Measurements from ENCODE around the gene RASD1. TPM values are rescaled to one million over a fixed set of nuclear protein-coding genes. Genes with fewer than 3 reads are reported as not detected.

Gene RASD1
- total and polyA plus RNA-seq, 2 donors (not counting 1 experiment from before 2014, with no cell fraction given): 0.34 to 2.6 TPM

DNA sequence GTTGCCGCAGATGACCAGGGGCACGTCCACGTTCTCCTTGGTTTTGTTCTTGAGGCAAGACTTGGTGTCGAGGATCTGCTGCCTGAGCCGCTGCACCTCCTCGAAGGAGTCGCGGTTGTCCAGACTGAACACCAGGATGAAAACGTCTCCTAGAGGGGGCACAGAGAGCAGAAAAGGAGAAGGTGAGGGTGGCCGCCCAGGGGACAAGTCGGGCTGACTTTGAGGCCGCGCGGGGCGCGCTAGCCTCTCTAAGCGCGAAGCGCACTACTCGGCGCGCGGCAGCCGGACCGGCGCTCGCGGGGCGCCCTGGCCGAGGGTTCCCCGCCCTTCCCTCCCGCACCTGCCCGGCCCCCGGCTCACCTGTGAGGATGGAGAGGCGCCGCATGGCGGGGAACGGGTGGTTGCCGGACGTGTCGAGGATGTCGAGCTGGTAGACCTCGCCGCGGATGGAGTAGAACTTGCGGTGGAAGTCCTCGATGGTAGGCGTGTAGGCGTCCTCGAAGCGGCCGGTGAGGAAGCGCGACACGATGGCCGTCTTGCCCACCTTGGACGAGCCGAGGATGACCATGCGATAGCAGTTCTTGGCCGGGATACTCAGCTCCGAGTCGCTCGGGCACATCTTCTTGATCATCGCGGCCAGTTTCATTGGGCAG lies 533 bp downstream of the RASD1 start:
- Histone ChIP-seq H3K9ac (ENCODE audit: insufficient read depth, low read length) (peak overlapping the region; percentile 21), H3K79me2 (ENCODE audit: control insufficient read depth, insufficient read depth, low read length) (no peaks in the 10 kb centered on the region), H3K27ac (ENCODE audit: insufficient read depth, low read length) (no peak overlapping the region), H4K20me1 (ENCODE audit: control insufficient read depth, extremely low read depth, insufficient read depth, low read length) (no peaks in the 10 kb centered on the region), H3K27me3 (ENCODE audit: control insufficient read depth, insufficient read depth, low read length) (no peaks in the 10 kb centered on the region), H3K9me3 (ENCODE audit: control insufficient read depth, insufficient read depth, low read depth, low read length) (no peaks in the 10 kb centered on the region), H3K4me1 (ENCODE audit: control insufficient read depth, extremely low read depth, insufficient read depth, low read length) (peaks cover 5% of the 10 kb centered on the region), H3K36me3 (ENCODE audit: control insufficient read depth, insufficient read depth, low read length) (peaks cover 2% of the 10 kb centered on the region), H3K4me2 (ENCODE audit: extremely low read depth, insufficient read depth, low read length) (peak overlapping the region; percentile 86), H3K4me3 (replicated peaks in 1 of 4; ENCODE audit: control extremely low read depth in 1 of 4, insufficient read depth in 1 of 4, low read depth in 3 of 4, low read length in 4 of 4) (peak overlapping the region; percentile 40 to 67 (median 42)), H2AFZ (ENCODE audit: low read length) (peak overlapping the region; percentile 60)
- TF ChIP-seq EZH2 (IDR thresholded peaks at IDR 0.05; ENCODE audit: low read length, missing control alignments): no peak
- TF ChIP-seq, protein P1, sequence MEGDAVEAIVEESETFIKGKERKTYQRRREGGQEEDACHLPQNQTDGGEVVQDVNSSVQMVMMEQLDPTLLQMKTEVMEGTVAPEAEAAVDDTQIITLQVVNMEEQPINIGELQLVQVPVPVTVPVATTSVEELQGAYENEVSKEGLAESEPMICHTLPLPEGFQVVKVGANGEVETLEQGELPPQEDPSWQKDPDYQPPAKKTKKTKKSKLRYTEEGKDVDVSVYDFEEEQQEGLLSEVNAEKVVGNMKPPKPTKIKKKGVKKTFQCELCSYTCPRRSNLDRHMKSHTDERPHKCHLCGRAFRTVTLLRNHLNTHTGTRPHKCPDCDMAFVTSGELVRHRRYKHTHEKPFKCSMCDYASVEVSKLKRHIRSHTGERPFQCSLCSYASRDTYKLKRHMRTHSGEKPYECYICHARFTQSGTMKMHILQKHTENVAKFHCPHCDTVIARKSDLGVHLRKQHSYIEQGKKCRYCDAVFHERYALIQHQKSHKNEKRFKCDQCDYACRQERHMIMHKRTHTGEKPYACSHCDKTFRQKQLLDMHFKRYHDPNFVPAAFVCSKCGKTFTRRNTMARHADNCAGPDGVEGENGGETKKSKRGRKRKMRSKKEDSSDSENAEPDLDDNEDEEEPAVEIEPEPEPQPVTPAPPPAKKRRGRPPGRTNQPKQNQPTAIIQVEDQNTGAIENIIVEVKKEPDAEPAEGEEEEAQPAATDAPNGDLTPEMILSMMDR (conservative IDR thresholded peaks at IDR 0.05 in 1 of 2, IDR thresholded peaks at IDR 0.05 in 1 of 2; ENCODE audit: low read depth in 1 of 2, low read length in 2 of 2): no peak
- peak; percentile 27 to 36 for DNase-seq (ENCODE audit: low read depth in 2 of 2)

DNA sequence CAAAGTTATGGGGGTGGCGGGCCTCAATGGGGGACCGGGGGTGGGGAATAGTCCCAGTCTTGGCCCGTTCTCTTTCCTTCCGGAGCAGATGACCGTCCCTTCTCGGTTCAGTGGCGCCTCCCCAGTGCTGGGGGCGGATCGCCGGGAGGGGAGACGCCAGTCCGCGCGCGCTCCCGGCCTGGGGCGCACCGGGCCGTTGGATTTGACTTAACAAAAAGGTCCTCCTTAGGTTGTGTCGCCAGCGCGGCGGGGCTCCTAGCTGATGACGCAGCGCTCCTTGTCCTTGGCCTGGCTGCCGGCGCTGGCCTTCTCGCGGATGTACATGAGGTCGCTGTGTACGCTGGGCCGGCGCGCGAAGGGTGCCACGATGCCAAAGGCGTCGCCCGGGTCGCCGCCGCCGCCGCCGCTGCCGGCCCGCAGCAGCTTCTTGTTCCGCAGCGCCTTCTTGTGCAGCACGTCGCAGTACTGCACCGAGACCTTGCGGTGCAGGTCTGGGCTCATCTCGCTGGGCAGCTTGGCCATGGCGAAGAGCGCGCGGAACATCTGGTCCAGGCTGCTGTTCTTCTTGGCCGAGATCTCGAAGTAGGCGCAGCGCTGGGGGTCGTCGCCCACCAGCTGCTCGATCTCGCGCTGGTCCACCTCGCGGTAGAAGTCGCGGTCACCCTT lies 1.2 kb downstream of the RASD1 start:
- peaks cover 2% of the 10 kb centered on the region for H3K36me3 ChIP-seq (ENCODE audit: control insufficient read depth, insufficient read depth, low read length)
- peak overlapping the region; percentile 42 for H3K9ac ChIP-seq (ENCODE audit: insufficient read depth, low read length)
- H3K4me3 ChIP-seq (replicated peaks in 1 of 4; ENCODE audit: control extremely low read depth in 1 of 4, insufficient read depth in 1 of 4, low read depth in 3 of 4, low read length in 4 of 4): peak overlapping the region; percentile 26 to 67 (median 36)
- H3K79me2 ChIP-seq (ENCODE audit: control insufficient read depth, insufficient read depth, low read length): no peaks in the 10 kb centered on the region
- no peak overlapping the region for H3K27ac ChIP-seq (ENCODE audit: insufficient read depth, low read length)
- H3K4me2 ChIP-seq (ENCODE audit: extremely low read depth, insufficient read depth, low read length): peak overlapping the region; percentile 72
- H2AFZ ChIP-seq (ENCODE audit: low read length): peak overlapping the region; percentile 60
- TF ChIP-seq, protein P1 (conservative IDR thresholded peaks at IDR 0.05 in 1 of 2, IDR thresholded peaks at IDR 0.05 in 1 of 2; ENCODE audit: low read depth in 1 of 2, low read length in 2 of 2): no peak
- TF ChIP-seq EZH2 (IDR thresholded peaks at IDR 0.05; ENCODE audit: low read length, missing control alignments): no peak
- peak; percentile 47 to 53 for DNase-seq (ENCODE audit: low read depth in 2 of 2)
- H3K4me1 ChIP-seq (ENCODE audit: control insufficient read depth, extremely low read depth, insufficient read depth, low read length): peaks cover 5% of the 10 kb centered on the region
- H4K20me1 ChIP-seq (ENCODE audit: control insufficient read depth, extremely low read depth, insufficient read depth, low read length): no peaks in the 10 kb centered on the region
- H3K27me3 ChIP-seq (ENCODE audit: control insufficient read depth, insufficient read depth, low read length): no peaks in the 10 kb centered on the region
- no peaks in the 10 kb centered on the region for H3K9me3 ChIP-seq (ENCODE audit: control insufficient read depth, insufficient read depth, low read depth, low read length)

DNA sequence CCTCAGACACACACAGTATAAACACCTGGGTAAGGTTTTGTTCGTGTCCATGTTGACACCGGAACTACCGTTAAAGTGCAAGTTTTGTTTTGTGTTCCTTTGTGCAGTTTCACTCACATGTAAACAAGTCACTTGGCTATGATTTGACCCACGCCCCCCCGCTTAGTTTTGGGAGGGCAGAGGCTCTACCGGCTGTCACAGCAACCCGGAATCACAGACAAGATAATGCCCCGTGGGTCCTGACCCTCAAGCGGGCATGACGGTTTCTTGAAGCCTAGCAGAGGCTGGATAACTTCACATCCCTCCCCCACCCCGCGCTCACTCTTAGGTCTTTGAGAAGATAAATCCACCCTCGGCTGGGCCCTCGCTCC lies 1.7 kb downstream of the RASD1 start:
- TF ChIP-seq EZH2 (IDR thresholded peaks at IDR 0.05; ENCODE audit: low read length, missing control alignments): no peak
- TF ChIP-seq, protein P1 (conservative IDR thresholded peaks at IDR 0.05 in 1 of 2, IDR thresholded peaks at IDR 0.05 in 1 of 2; ENCODE audit: low read depth in 1 of 2, low read length in 2 of 2): no peak
- Histone ChIP-seq H3K9me3 (ENCODE audit: control insufficient read depth, insufficient read depth, low read depth, low read length) (no peaks in the 10 kb centered on the region), H2AFZ (ENCODE audit: low read length) (no peak overlapping the region), H4K20me1 (ENCODE audit: control insufficient read depth, extremely low read depth, insufficient read depth, low read length) (no peaks in the 10 kb centered on the region), H3K27me3 (ENCODE audit: control insufficient read depth, insufficient read depth, low read length) (no peaks in the 10 kb centered on the region), H3K79me2 (ENCODE audit: control insufficient read depth, insufficient read depth, low read length) (no peaks in the 10 kb centered on the region), H3K4me1 (ENCODE audit: control insufficient read depth, extremely low read depth, insufficient read depth, low read length) (peaks cover 5% of the 10 kb centered on the region), H3K27ac (ENCODE audit: insufficient read depth, low read length) (no peak overlapping the region), H3K4me2 (ENCODE audit: extremely low read depth, insufficient read depth, low read length) (peak overlapping the region; percentile 72), H3K4me3 (replicated peaks in 1 of 4; ENCODE audit: control extremely low read depth in 1 of 4, insufficient read depth in 1 of 4, low read depth in 3 of 4, low read length in 4 of 4) (peak overlapping the region in 1 of 4 experiments; percentile 67), H3K9ac (ENCODE audit: insufficient read depth, low read length) (no peak overlapping the region), H3K36me3 (ENCODE audit: control insufficient read depth, insufficient read depth, low read length) (peaks cover 2% of the 10 kb centered on the region)
- no peak for DNase-seq (ENCODE audit: low read depth in 2 of 2)
